ENCODE results near the gene NCKAP1. TPM values are rescaled to one million over a fixed set of nuclear protein-coding genes. Genes with fewer than 3 reads are reported as not detected.

The NCKAP1 gene
- total and polyA plus RNA-seq, 2 donors (not counting 3 experiments of a cell fraction or from before 2014, with no cell fraction given): 49.4 to 130 TPM

- DNase-seq (ENCODE audit: low read depth, low spot score) (no peak), FAIRE-seq (no peak)
- Histone ChIP-seq H3K9me1 (replicated peaks; ENCODE audit: control insufficient read depth, extremely low read depth, insufficient read depth, low read length) (no peaks in the 10 kb centered on the region), H3K4me3 (replicated peaks in 1 of 3; ENCODE audit: insufficient read depth in 1 of 3, low read depth in 1 of 3, low read length in 3 of 3) (no peak overlapping the region), H4K20me1 (replicated peaks; ENCODE audit: control insufficient read depth, extremely low read depth, insufficient read depth, low read length) (no peaks in the 10 kb centered on the region), H3K9me3 (replicated peaks; ENCODE audit: control insufficient read depth, insufficient read depth, low read length) (no peaks in the 10 kb centered on the region), H3K79me2 (ENCODE audit: control insufficient read depth, insufficient read depth, low read length) (no peaks in the 10 kb centered on the region), H3K4me2 (ENCODE audit: insufficient read depth, low read length) (no peak overlapping the region), H3K9ac (replicated peaks; ENCODE audit: extremely low read depth, insufficient read depth, low read length) (no peak overlapping the region), H3K4me1 (ENCODE audit: control insufficient read depth, extremely low read depth, insufficient read depth, low read length) (no peaks in the 10 kb centered on the region), H2AFZ (ENCODE audit: low read depth, low read length) (no peak overlapping the region), H3K27ac (ENCODE audit: insufficient read depth, low read depth, low read length) (no peak overlapping the region), H3K27me3 (ENCODE audit: control insufficient read depth in 2 of 2, insufficient read depth in 2 of 2, low read length in 2 of 2) (no peaks in the 10 kb centered on the region), H3K36me3 (ENCODE audit: control insufficient read depth in 2 of 2, extremely low read depth in 1 of 2, insufficient read depth in 2 of 2, low read length in 2 of 2) (no peaks in the 10 kb centered on the region)
- POLR2A ChIA-PET: no interaction called here
- CTCF ChIA-PET: no interaction called here
- no peak for TF ChIP-seq GATA2 (IDR thresholded peaks at IDR 0.05; ENCODE audit: insufficient read depth, insufficient read length, low read depth, low read length)
- no peak for TF ChIP-seq CTCF (IDR thresholded peaks at IDR 0.05; ENCODE audit: extremely low read depth in 1 of 2, insufficient read depth in 1 of 2, low read depth in 1 of 2, low read length in 2 of 2)
- TF ChIP-seq POLR2AphosphoS5 (IDR thresholded peaks at IDR 0.05; ENCODE audit: insufficient read depth, low read depth, low read length): no peak
- intact Hi-C loops (cut with micrococcal nuclease) (no loop called here), dilution Hi-C loops (cut with MboI; ENCODE audit: extremely low pct_ligation_motif_present, low sequenced_read_pairs) (no loop called here)
- BruUV-seq (replicated peaks): no TSS peak
These were observed 150.4 kb downstream of the NCKAP1 start for GRCh38 chr2:182887753-182888415.

DNA sequence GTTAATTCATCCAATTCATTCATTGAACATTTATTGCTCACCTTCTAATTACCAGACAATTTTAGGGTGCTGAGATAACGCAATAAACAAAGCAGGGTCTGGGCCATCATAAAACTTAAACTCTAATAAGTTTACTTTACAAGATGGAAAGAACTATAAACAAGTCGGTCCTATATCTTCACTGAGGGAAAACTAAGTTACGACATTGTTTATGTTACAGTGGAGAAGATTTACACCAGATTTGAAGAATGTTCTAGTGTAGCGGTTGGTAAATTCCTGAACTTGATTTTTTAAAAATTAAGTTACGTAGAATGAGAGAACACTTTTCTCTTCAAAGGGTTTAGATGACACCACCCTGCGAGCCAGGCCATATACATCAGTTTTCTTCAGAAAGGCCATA is 151.2 kb downstream of the NCKAP1 start:
- BruUV-seq (replicated peaks): no TSS peak
- no peak for FAIRE-seq

More for the DNA sequence above, 151.2 kb downstream of the NCKAP1 start:
- TF ChIP-seq JUN (IDR thresholded peaks at IDR 0.05; ENCODE audit: borderline replicate concordance, insufficient read depth, insufficient read length, low read depth) (no peak), FOS (IDR thresholded peaks at IDR 0.05; ENCODE audit: borderline replicate concordance, insufficient read depth, low read length) (no peak), GATA2 (IDR thresholded peaks at IDR 0.05; ENCODE audit: insufficient read depth, insufficient read length, low read depth, low read length) (no peak), POLR2AphosphoS5 (IDR thresholded peaks at IDR 0.05; ENCODE audit: insufficient read depth, low read depth, low read length) (no peak), CTCF (IDR thresholded peaks at IDR 0.05; ENCODE audit: extremely low read depth in 1 of 2, insufficient read depth in 1 of 2, low read depth in 1 of 2, low read length in 2 of 2) (no peak), MYC (IDR thresholded peaks at IDR 0.05; ENCODE audit: low read depth, low read length) (no peak), POLR2A (IDR thresholded peaks at IDR 0.05; ENCODE audit: low read depth, low read length) (no peak), EZH2 (IDR thresholded peaks at IDR 0.05; ENCODE audit: borderline replicate concordance, low read depth, low read length, severe bottlenecking) (no peak)
- TF ChIP-seq, protein P1, sequence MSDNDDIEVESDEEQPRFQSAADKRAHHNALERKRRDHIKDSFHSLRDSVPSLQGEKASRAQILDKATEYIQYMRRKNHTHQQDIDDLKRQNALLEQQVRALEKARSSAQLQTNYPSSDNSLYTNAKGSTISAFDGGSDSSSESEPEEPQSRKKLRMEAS (IDR thresholded peaks at IDR 0.05; ENCODE audit: insufficient read depth, insufficient read length): no peak
- no peaks in the 10 kb centered on the region for H3K9me1 ChIP-seq (replicated peaks; ENCODE audit: control insufficient read depth, extremely low read depth, insufficient read depth, low read length)
- H3K27me3 ChIP-seq (ENCODE audit: control insufficient read depth in 2 of 2, insufficient read depth in 2 of 2, low read length in 2 of 2): no peaks in the 10 kb centered on the region
- no peaks in the 10 kb centered on the region for H3K9me3 ChIP-seq (replicated peaks; ENCODE audit: control insufficient read depth, insufficient read depth, low read length)
- no peak overlapping the region for H3K4me2 ChIP-seq (ENCODE audit: insufficient read depth, low read length)
- dilution Hi-C loops (cut with MboI; ENCODE audit: extremely low pct_ligation_motif_present, low sequenced_read_pairs): no loop called here
- ChIA-PET CTCF (no interaction called here), POLR2A (no interaction called here)
- no peaks in the 10 kb centered on the region for H4K20me1 ChIP-seq (replicated peaks; ENCODE audit: control insufficient read depth, extremely low read depth, insufficient read depth, low read length)
- intact Hi-C loops (cut with micrococcal nuclease): no loop called here
- no peaks in the 10 kb centered on the region for H3K79me2 ChIP-seq (ENCODE audit: control insufficient read depth, insufficient read depth, low read length)
- H3K9ac ChIP-seq (replicated peaks; ENCODE audit: extremely low read depth, insufficient read depth, low read length): no peak overlapping the region
- H3K4me3 ChIP-seq (replicated peaks in 1 of 3; ENCODE audit: insufficient read depth in 1 of 3, low read depth in 1 of 3, low read length in 3 of 3): no peak overlapping the region
- no peak overlapping the region for H3K27ac ChIP-seq (ENCODE audit: insufficient read depth, low read depth, low read length)
- H3K36me3 ChIP-seq (ENCODE audit: control insufficient read depth in 2 of 2, extremely low read depth in 1 of 2, insufficient read depth in 2 of 2, low read length in 2 of 2): no peaks in the 10 kb centered on the region
- H2AFZ ChIP-seq (ENCODE audit: low read depth, low read length): no peak overlapping the region
- H3K4me1 ChIP-seq (ENCODE audit: control insufficient read depth, extremely low read depth, insufficient read depth, low read length): no peaks in the 10 kb centered on the region
- no peak for DNase-seq (ENCODE audit: low read depth, low spot score)

All from endothelial cell of umbilical vein (primary cell).